Panc1 (cell line): ENCODE results near the gene DSCAM.

Source experiments
- CTCF ChIP-seq: fragments of 450-650 bp; IDR thresholded peaks from 2 replicates; pipeline ENCODE4 v1.5.1; 2017; ENCODE audit warnings: mild to moderate bottlenecking
- POLR2AphosphoS5 ChIP-seq: IDR thresholded peaks from 2 replicates; pipeline ENCODE4 v1.6.1; 2012; ENCODE audit warnings: mild to moderate bottlenecking, low read depth, low read length, moderate library complexity
- SIN3A ChIP-seq: IDR thresholded peaks from 2 replicates; pipeline ENCODE4 v1.6.1; 2012; ENCODE audit warnings: low read depth, mild to moderate bottlenecking, low read length, moderate library complexity, borderline replicate concordance; ENCODE audit not compliant: insufficient read depth

DNA sequence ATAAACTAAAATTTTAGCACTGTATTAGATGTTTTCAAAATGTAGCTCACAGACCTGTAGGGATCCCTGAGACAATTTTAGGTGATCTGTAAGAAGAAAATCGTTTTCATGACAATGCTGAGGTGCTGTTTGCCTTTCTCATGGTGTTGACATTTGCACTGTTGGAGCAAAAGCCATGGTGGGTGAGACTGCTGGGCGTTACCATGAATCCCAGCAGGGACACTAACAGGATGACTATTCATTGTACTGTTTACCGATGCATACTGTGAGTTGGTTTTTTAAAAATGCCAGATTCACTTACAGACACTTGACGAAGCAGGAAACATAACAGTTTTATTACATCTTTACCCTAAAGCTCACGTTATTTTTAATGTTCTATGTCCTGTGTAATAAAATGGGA, 511.3 kb downstream of the DSCAM start:
- TF ChIP-seq CTCF, result no peak
- no peak for TF ChIP-seq POLR2AphosphoS5
- no peak for TF ChIP-seq SIN3A
